Mesendoderm (in vitro differentiated cells): ENCODE data around the gene MGAT5.
A peak's percentile ranks its signal among the peaks of the same experiment; 100 is the strongest.

ENCODE experiments used
- DNase-seq: peaks from one replicate; pipeline ENCODE4 v3.0.0; 2013
- H2AK5ac ChIP-seq: 2 replicates; pipeline ENCODE4 v1.6.1; 2013; ENCODE audit warnings: low read length, inconsistent platforms
- H2BK120ac ChIP-seq: 2 replicates; pipeline ENCODE4 v1.6.1; 2013; ENCODE audit warnings: low read depth, mild to moderate bottlenecking, low read length, moderate library complexity, mixed read lengths
- H2BK15ac ChIP-seq: replicated peaks from 2 replicates; pipeline ENCODE4 v1.6.1; 2013; ENCODE audit warnings: low read depth, mild to moderate bottlenecking, moderate library complexity
- H2BK5ac ChIP-seq: 2 replicates; pipeline ENCODE4 v1.6.1; 2013; ENCODE audit warnings: low read length, inconsistent platforms
- H3K18ac ChIP-seq: 2 replicates; pipeline ENCODE4 v1.6.1; 2013; ENCODE audit warnings: mild to moderate bottlenecking, low read length, mixed read lengths
- H3K23ac ChIP-seq: one replicate; pipeline ENCODE4 v1.6.1; 2013; ENCODE audit warnings: low read length
- H3K27ac ChIP-seq: 2 replicates; pipeline ENCODE4 v1.5.1; 2013; ENCODE audit warnings: low read depth, mild to moderate bottlenecking, inconsistent platforms, low read length, moderate library complexity
- H3K27me3 ChIP-seq: 2 replicates; pipeline ENCODE4 v1.6.1; 2013; ENCODE audit warnings: low read length, control low read depth, mild to moderate bottlenecking, inconsistent platforms; ENCODE audit not compliant: insufficient read depth, poor library complexity
- H3K36me3 ChIP-seq: 2 replicates; pipeline ENCODE4 v1.6.1; 2013; ENCODE audit warnings: low read length, inconsistent platforms; ENCODE audit not compliant: control insufficient read depth, insufficient read depth
- H3K4ac ChIP-seq: one replicate; pipeline ENCODE4 v1.6.1; 2013; ENCODE audit warnings: low read depth, mild to moderate bottlenecking, low read length, moderate library complexity
- H3K4me1 ChIP-seq: 2 replicates; pipeline ENCODE4 v1.6.1; 2013; ENCODE audit warnings: low read depth, low read length, inconsistent platforms; ENCODE audit not compliant: control insufficient read depth
- H3K4me2 ChIP-seq: 2 replicates; pipeline ENCODE4 v1.6.1; 2013; ENCODE audit warnings: low read length
- H3K4me3 ChIP-seq: 2 replicates; pipeline ENCODE4 v1.5.1; 2013; ENCODE audit warnings: mild to moderate bottlenecking, low read length
- H3K56ac ChIP-seq: one replicate; pipeline ENCODE4 v1.6.1; 2013; ENCODE audit warnings: low read length
- H3K79me1 ChIP-seq: 2 replicates; pipeline ENCODE4 v1.6.1; 2013; ENCODE audit warnings: low read length, inconsistent platforms
- H3K79me2 ChIP-seq: 2 replicates; pipeline ENCODE4 v1.6.1; 2013; ENCODE audit warnings: mild to moderate bottlenecking, low read length; ENCODE audit not compliant: control insufficient read depth, insufficient read depth
- H3K9ac ChIP-seq: 2 replicates; pipeline ENCODE4 v1.6.1; 2013; ENCODE audit warnings: low read length, inconsistent platforms
- H4K5ac ChIP-seq: one replicate; pipeline ENCODE4 v1.6.1; 2013; ENCODE audit warnings: low read length
- H4K8ac ChIP-seq: one replicate; pipeline ENCODE4 v1.6.1; 2013; ENCODE audit warnings: low read depth, mild to moderate bottlenecking, control low read depth, low read length, moderate library complexity
- WGBS: extraction: QIAGEN DNeasy Blood & Tissue Kit; methylation state at CpG from one replicate; pipeline ENCODE4 v1.1.7; 2013; ENCODE audit warnings: low lambda C conversion rate, missing lambda C conversion rate; ENCODE audit not compliant: insufficient coverage; ENCODE audit errors: extremely low coverage; 5-methylcytosine and 5-hydroxymethylcytosine counted together

MGAT5 gene

DNA sequence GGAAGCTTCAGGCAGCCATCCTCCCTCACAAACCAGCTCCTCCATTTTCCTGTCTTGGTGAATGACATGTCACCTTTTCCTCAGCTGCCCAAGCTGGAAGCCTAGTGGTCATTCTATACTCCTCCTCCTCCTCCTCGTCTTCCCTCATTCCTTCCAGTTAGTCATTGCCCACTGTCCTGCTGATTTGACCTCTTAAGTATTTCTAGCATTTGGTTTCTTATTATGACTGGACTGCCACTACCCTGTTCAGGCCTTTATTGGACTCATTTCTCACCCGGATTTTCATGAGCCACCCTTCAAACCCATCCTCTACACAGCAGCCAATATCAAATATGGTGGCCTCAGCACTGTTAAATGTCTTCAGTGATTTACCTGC lies 21.9 kb upstream of the MGAT5 start:
- Histone ChIP-seq H3K4me2 (no peak overlapping the region), H2BK120ac (no peak overlapping the region), H3K27me3 (no peaks in the 10 kb centered on the region), H4K5ac (no peak overlapping the region), H3K4me3 (no peak overlapping the region), H3K4ac (no peak overlapping the region), H2AK5ac (no peak overlapping the region), H3K23ac (no peak overlapping the region), H2BK15ac (no peak overlapping the region), H3K56ac (no peak overlapping the region), H4K8ac (no peak overlapping the region), H3K4me1 (no peaks in the 10 kb centered on the region), H3K27ac (no peak overlapping the region), H3K79me2 (peaks cover 2% of the 10 kb centered on the region), H3K36me3 (no peaks in the 10 kb centered on the region), H2BK5ac (no peak overlapping the region), H3K18ac (no peak overlapping the region), H3K9ac (no peak overlapping the region), H3K79me1 (peaks cover 7% of the 10 kb centered on the region)
- no CpG with 5 or more reads among the region's 2 CpGs for WGBS
- no peak for DNase-seq

- H4K5ac ChIP-seq = no peak overlapping the region
- H3K27me3 ChIP-seq = no peaks in the 10 kb centered on the region
- H3K56ac ChIP-seq = no peak overlapping the region
- no peak overlapping the region for H2BK15ac ChIP-seq
- no peak overlapping the region for H3K4ac ChIP-seq
- peaks cover 7% of the 10 kb centered on the region for H3K79me1 ChIP-seq
- H3K79me2 ChIP-seq = peaks cover 2% of the 10 kb centered on the region
- H3K4me1 ChIP-seq = no peaks in the 10 kb centered on the region
- no peak overlapping the region for H3K4me3 ChIP-seq
- H3K4me2 ChIP-seq = no peak overlapping the region
- no peak overlapping the region for H3K27ac ChIP-seq
- H3K23ac ChIP-seq = no peak overlapping the region
- no peak overlapping the region for H4K8ac ChIP-seq
- no peak overlapping the region for H3K9ac ChIP-seq
- H3K18ac ChIP-seq = no peak overlapping the region
- H2AK5ac ChIP-seq = no peak overlapping the region
- WGBS = no CpG with 5 or more reads among the region's 1 CpG
- no peak overlapping the region for H2BK120ac ChIP-seq
- no peak overlapping the region for H2BK5ac ChIP-seq
- no peaks in the 10 kb centered on the region for H3K36me3 ChIP-seq
- DNase-seq = no peak
These were observed 21.4 kb upstream of the MGAT5 start for GRCh38 chr2:134232461-134232860.

DNA sequence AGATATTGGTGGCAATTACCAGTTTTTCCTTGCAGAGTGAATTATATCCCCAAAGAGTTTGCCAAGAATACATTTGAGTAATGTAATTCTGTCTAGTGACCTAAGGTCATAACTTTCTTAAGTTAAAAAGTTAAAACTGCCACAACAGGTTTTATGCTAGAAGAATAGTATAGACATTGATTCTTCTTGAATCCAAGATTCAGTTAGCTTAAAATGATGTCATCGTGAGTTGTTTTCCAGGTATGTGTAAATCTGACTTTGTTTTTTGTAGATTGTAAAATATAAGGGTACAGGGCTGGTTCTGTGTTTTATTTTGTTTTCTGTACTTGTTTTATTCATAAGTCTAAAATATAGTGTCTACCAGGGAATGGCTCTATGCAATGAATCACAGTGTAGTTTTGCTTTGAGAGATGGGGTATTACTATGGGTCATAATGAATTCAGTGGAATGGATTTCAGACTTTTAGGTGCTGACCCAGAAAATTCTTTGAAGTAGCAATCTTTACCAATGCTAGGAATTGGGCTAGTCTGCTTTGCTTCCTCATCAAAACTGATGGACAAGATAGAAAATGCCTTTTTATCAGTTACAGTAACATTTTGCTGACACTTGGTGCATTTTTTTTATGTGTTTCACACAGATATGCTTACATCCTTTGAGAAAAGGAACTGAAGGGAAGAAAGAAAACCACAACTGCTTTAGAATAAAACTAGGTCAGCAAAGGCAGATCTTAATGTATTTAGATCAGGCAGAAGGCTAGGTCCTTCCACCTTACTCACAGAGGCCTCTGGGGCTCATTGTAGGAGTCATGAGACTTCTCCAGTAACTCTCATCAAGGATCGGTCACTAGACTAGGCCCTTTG lies 20.8 kb upstream of the MGAT5 start:
- no peak overlapping the region for H3K4me3 ChIP-seq
- no peak overlapping the region for H2BK15ac ChIP-seq
- no CpG with 5 or more reads among the region's 2 CpGs for WGBS
- no peak overlapping the region for H2AK5ac ChIP-seq
- H3K27me3 ChIP-seq = no peaks in the 10 kb centered on the region
- no peak for DNase-seq
- no peak overlapping the region for H3K56ac ChIP-seq
- no peak overlapping the region for H3K4me2 ChIP-seq
- H3K9ac ChIP-seq = no peak overlapping the region
- H4K8ac ChIP-seq = no peak overlapping the region
- no peak overlapping the region for H3K27ac ChIP-seq
- H3K36me3 ChIP-seq = no peaks in the 10 kb centered on the region
- peaks cover 2% of the 10 kb centered on the region for H3K79me2 ChIP-seq
- peaks cover 7% of the 10 kb centered on the region for H3K79me1 ChIP-seq
- H3K23ac ChIP-seq = no peak overlapping the region
- H4K5ac ChIP-seq = no peak overlapping the region
- H2BK5ac ChIP-seq = no peak overlapping the region
- H3K18ac ChIP-seq = no peak overlapping the region
- no peak overlapping the region for H3K4ac ChIP-seq
- no peak overlapping the region for H2BK120ac ChIP-seq
- H3K4me1 ChIP-seq = no peaks in the 10 kb centered on the region

DNA sequence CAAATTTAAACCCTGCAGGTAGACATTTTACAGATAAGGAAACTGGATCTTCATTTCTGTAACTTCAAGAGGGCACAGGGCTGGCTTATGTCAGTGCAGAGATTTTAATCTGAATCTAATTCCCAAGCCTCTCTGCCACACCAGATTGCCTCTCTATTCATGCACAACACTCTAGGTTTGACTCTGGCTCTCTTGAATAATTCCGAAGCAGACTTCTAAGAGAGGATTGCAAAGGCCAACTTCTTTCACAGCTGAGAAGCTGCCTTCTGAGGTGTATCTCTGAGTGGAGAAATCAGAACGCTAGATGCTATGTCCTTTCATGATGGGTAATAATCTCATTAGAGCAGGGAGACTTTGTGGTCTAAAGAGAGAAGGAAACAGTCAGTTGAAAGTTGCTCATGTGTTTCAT lies 20.1 kb upstream of the MGAT5 start:
- no peaks in the 10 kb centered on the region for H3K4me1 ChIP-seq
- no peak overlapping the region for H3K23ac ChIP-seq
- H2BK15ac ChIP-seq = no peak overlapping the region
- H3K27me3 ChIP-seq = no peaks in the 10 kb centered on the region
- H3K4me2 ChIP-seq = no peak overlapping the region
- peaks cover 5% of the 10 kb centered on the region for H3K79me1 ChIP-seq
- H4K8ac ChIP-seq = no peak overlapping the region
- no peak overlapping the region for H3K9ac ChIP-seq
- no peak overlapping the region for H2AK5ac ChIP-seq
- no peak overlapping the region for H4K5ac ChIP-seq
- no peak overlapping the region for H3K18ac ChIP-seq
- H2BK120ac ChIP-seq = no peak overlapping the region
- no peak overlapping the region for H3K56ac ChIP-seq
- H2BK5ac ChIP-seq = no peak overlapping the region
- no peak overlapping the region for H3K4me3 ChIP-seq
- H3K27ac ChIP-seq = no peak overlapping the region
- no peak for DNase-seq
- H3K4ac ChIP-seq = no peak overlapping the region
- no peaks in the 10 kb centered on the region for H3K79me2 ChIP-seq
- no CpG with 5 or more reads among the region's 2 CpGs for WGBS
- H3K36me3 ChIP-seq = no peaks in the 10 kb centered on the region

DNA sequence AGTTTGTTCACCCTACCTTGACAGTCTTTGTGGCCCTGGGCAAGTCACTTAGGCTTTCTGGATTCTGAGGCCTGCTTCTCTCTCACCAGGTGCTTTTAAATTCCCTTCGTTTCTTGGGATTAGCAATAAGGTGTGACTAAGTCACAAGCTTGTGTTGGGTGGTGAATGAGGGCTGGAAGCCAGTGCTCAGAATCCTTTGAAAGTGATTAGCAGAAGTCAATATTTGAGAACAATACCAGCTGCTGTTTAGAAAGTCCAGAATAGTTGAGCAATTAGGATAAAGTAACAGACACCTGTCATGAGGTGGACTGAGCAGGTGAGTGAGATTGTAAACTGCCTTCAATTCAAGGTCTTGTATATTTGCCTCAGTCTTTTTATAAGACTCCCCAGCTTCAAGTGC lies 19.3 kb upstream of the MGAT5 start:
- Histone ChIP-seq H2BK5ac (no peak overlapping the region), H3K23ac (no peak overlapping the region), H3K27me3 (no peaks in the 10 kb centered on the region), H3K4me2 (no peak overlapping the region), H2BK120ac (no peak overlapping the region), H3K56ac (no peak overlapping the region), H3K36me3 (no peaks in the 10 kb centered on the region), H3K18ac (no peak overlapping the region), H3K4me1 (no peaks in the 10 kb centered on the region), H4K8ac (no peak overlapping the region), H3K4me3 (no peak overlapping the region), H2BK15ac (no peak overlapping the region), H2AK5ac (no peak overlapping the region), H4K5ac (no peak overlapping the region), H3K4ac (no peak overlapping the region), H3K9ac (no peak overlapping the region), H3K27ac (no peak overlapping the region), H3K79me2 (no peaks in the 10 kb centered on the region), H3K79me1 (peaks cover 4% of the 10 kb centered on the region)
- peak; percentile 31 for DNase-seq
- WGBS = no CpG with 5 or more reads among the region's 1 CpG
